Esophagus muscularis mucosa (tissue), 4 donors: ENCODE measurements around the gene THSD1.

Experiments used
- CTCF ChIP-seq, 3 experiments: fragments of 200-600 bp in 2 of 3; fragments of 450-650 bp in 1 of 3; sonication (generic) in 2 of 3; IDR thresholded peaks; one replicate each; pipeline ENCODE4 v1.5.1; 2017 to 2019; ENCODE audit warnings: antibody characterized with exemption in 3 of 3, mild to moderate bottlenecking in 2 of 3, moderate library complexity in 1 of 3
- EP300 ChIP-seq: sonication (generic); formaldehyde crosslinking; IDR thresholded peaks from one replicate; pipeline ENCODE4 v1.6.1; 2017; ENCODE audit warnings: antibody characterized with exemption
- POLR2A ChIP-seq: fragments of 450-650 bp; IDR thresholded peaks from one replicate; pipeline ENCODE4 v1.6.1; 2017; ENCODE audit warnings: antibody characterized with exemption, moderate library complexity, mild to moderate bottlenecking, low read depth
- POLR2AphosphoS5 ChIP-seq, 2 donors: sonication (generic); formaldehyde crosslinking; IDR thresholded peaks; one replicate each; pipeline ENCODE4 v1.6.1; 2017; ENCODE audit warnings: antibody characterized with exemption in 2 of 2

- TF ChIP-seq CTCF (IDR thresholded peaks at IDR 0.05) (no peak), EP300 (no peak), POLR2A (no peak), POLR2AphosphoS5 (IDR thresholded peaks at IDR 0.05) (no peak)
These were observed 8.1 kb upstream of the THSD1 start for GRCh38 chr13:52414051-52414450.
